ENCODE measurements around the gene PRR16. TPM values are rescaled to one million over a fixed set of nuclear protein-coding genes. Genes with fewer than 3 reads are reported as not detected.

The PRR16 gene
- total and polyA plus RNA-seq, 2 of the 13 experiments (the other 11 are each of a cell fraction or from before 2014, with no cell fraction given), result not detected

DNA sequence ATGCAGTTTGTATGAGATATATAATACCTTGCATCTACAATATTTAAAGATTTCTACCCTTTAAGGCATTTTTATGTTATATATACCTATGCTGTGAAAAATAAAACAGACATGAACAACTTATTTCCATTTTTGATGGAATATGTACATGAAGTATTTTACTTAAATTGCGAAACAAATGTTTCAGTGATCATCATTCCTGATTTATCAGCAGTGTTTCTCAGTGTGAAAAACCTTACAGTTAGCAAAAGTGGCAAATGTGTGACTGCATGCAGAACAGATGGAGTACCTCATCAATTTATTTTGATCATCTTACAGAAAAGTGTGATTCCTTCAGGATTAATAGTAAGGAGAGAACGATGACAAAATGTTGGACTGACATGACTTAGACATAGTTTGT is 43.1 kb downstream of the PRR16 start (continued):
- TF ChIP-seq, protein P1, sequence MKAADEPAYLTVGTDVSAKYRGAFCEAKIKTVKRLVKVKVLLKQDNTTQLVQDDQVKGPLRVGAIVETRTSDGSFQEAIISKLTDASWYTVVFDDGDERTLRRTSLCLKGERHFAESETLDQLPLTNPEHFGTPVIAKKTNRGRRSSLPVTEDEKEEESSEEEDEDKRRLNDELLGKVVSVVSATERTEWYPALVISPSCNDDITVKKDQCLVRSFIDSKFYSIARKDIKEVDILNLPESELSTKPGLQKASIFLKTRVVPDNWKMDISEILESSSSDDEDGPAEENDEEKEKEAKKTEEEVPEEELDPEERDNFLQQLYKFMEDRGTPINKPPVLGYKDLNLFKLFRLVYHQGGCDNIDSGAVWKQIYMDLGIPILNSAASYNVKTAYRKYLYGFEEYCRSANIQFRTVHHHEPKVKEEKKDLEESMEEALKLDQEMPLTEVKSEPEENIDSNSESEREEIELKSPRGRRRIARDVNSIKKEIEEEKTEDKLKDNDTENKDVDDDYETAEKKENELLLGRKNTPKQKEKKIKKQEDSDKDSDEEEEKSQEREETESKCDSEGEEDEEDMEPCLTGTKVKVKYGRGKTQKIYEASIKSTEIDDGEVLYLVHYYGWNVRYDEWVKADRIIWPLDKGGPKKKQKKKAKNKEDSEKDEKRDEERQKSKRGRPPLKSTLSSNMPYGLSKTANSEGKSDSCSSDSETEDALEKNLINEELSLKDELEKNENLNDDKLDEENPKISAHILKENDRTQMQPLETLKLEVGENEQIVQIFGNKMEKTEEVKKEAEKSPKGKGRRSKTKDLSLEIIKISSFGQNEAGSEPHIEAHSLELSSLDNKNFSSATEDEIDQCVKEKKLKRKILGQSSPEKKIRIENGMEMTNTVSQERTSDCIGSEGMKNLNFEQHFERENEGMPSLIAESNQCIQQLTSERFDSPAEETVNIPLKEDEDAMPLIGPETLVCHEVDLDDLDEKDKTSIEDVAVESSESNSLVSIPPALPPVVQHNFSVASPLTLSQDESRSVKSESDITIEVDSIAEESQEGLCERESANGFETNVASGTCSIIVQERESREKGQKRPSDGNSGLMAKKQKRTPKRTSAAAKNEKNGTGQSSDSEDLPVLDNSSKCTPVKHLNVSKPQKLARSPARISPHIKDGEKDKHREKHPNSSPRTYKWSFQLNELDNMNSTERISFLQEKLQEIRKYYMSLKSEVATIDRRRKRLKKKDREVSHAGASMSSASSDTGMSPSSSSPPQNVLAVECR (CRISPR knock-in tag; IDR thresholded peaks at IDR 0.05; ENCODE audit: borderline replicate concordance), result no peak
- no peak for TF ChIP-seq RELA (CRISPR knock-in tag; IDR thresholded peaks at IDR 0.05)
- no peak for TF ChIP-seq SCMH1 (CRISPR knock-in tag; IDR thresholded peaks at IDR 0.05; ENCODE audit: borderline replicate concordance)
- no peak for TF ChIP-seq ATF7-NPFF (CRISPR knock-in tag; IDR thresholded peaks at IDR 0.05; ENCODE audit: low read depth)
- TF ChIP-seq, protein P2, sequence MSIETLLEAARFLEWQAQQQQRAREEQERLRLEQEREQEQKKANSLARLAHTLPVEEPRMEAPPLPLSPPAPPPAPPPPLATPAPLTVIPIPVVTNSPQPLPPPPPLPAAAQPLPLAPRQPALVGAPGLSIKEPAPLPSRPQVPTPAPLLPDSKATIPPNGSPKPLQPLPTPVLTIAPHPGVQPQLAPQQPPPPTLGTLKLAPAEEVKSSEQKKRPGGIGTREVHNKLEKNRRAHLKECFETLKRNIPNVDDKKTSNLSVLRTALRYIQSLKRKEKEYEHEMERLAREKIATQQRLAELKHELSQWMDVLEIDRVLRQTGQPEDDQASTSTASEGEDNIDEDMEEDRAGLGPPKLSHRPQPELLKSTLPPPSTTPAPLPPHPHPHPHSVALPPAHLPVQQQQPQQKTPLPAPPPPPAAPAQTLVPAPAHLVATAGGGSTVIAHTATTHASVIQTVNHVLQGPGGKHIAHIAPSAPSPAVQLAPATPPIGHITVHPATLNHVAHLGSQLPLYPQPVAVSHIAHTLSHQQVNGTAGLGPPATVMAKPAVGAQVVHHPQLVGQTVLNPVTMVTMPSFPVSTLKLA (IDR thresholded peaks at IDR 0.05), result no peak
- no peak for TF ChIP-seq ZNF761 (CRISPR knock-in tag; conservative IDR thresholded peaks at IDR 0.05)

DNA sequence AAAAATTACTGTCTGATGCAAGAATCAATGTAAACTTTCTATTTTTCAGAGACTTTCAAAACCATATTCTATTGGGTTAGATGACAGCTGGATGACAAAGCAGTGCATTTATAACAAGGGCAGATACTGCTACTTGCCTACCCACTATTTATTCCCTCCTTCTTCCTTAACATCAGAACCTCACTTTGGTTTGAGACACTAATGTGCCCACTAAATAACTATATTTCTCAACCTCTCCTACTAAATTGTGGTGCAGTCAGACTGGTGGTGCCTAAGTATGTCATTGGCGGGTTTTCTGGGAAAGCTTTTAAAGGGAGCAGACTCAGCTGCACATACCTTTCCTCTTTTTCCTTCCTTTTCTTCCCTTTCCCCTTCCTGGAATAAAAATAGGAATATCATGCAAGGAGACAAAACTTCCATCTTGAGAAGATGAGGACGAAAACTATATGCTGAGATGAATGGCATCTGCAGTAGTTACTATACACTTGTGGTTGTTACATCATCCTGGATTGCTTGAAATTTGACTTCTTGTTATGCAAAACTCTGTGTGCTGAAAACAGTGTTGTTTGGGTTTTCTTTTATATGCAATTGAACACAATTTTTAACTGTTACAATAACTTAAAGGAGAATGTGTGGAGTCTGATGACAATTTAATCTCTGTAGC is 43.8 kb downstream of the PRR16 start:
- DNase-seq (ENCODE audit: low spot score), result no peak
- Histone ChIP-seq H3K4me3 (replicated peaks in 1 of 3; ENCODE audit: insufficient read depth in 1 of 3, low read depth in 2 of 3, low read length in 3 of 3) (no peak overlapping the region), H3K79me2 (ENCODE audit: insufficient read depth, low read length) (no peaks in the 10 kb centered on the region), H3K27ac (ENCODE audit: extremely low read length, insufficient read depth, low read length) (no peak overlapping the region), H3K36me3 (replicated peaks in 1 of 2; ENCODE audit: control insufficient read depth in 1 of 2, insufficient read depth in 2 of 2, low read length in 2 of 2) (no peaks in the 10 kb centered on the region), H3K9me3 (ENCODE audit: low read length) (no peaks in the 10 kb centered on the region), H3K27me3 (ENCODE audit: control insufficient read depth in 1 of 2, insufficient read depth in 2 of 2, low read length in 2 of 2) (no peaks in the 10 kb centered on the region), H3K4me2 (ENCODE audit: low read depth, low read length) (no peak overlapping the region), H4K20me1 (ENCODE audit: insufficient read depth, low read length) (no peaks in the 10 kb centered on the region), H2AFZ (ENCODE audit: low read length) (no peak overlapping the region), H3K4me1 (ENCODE audit: insufficient read depth, low read length) (no peaks in the 10 kb centered on the region), H3K9ac (ENCODE audit: insufficient read depth, low read depth, low read length) (no peak overlapping the region)
- no TSS peak for BruUV-seq (replicated peaks)
- in situ Hi-C loops (cut with HindIII; ENCODE audit: extremely low pct_ligation_motif_present, low pct_unique_long_range_greater_than_20kb) (no loop called here), intact Hi-C loops (cut with micrococcal nuclease; ENCODE audit: unreplicated experiment) (no loop called here)
- 1% methylated on average over 2 of the region's 2 CpGs for WGBS (ENCODE audit: low lambda C conversion rate)
- ATAC-seq, result no peak
- ChIA-PET POLR2A (no interaction called here), CTCF (ENCODE audit: low intra/inter-chr PET ratio, low total read pairs) (no interaction called here)
- FAIRE-seq, result no peak
- no peak for TF ChIP-seq IKZF4 (CRISPR knock-in tag; IDR thresholded peaks at IDR 0.05; ENCODE audit: borderline replicate concordance, low read depth, not compliant biosample characterization)
- no peak for TF ChIP-seq SIX4 (CRISPR knock-in tag; IDR thresholded peaks at IDR 0.05)
- TF ChIP-seq HES4 (CRISPR knock-in tag; IDR thresholded peaks at IDR 0.05; ENCODE audit: borderline replicate concordance), result no peak
- TF ChIP-seq ZNF616 (CRISPR knock-in tag; IDR thresholded peaks at IDR 0.05; ENCODE audit: low read depth), result no peak
- no peak for TF ChIP-seq AHR (CRISPR knock-in tag; IDR thresholded peaks at IDR 0.05)
- TF ChIP-seq ZSCAN20 (CRISPR knock-in tag; IDR thresholded peaks at IDR 0.05; ENCODE audit: borderline replicate concordance), result no peak
- TF ChIP-seq, protein P3, sequence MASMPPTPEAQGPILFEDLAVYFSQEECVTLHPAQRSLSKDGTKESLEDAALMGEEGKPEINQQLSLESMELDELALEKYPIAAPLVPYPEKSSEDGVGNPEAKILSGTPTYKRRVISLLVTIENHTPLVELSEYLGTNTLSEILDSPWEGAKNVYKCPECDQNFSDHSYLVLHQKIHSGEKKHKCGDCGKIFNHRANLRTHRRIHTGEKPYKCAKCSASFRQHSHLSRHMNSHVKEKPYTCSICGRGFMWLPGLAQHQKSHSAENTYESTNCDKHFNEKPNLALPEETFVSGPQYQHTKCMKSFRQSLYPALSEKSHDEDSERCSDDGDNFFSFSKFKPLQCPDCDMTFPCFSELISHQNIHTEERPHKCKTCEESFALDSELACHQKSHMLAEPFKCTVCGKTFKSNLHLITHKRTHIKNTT (CRISPR knock-in tag; IDR thresholded peaks at IDR 0.05), result no peak
- TF ChIP-seq MXD4 (CRISPR knock-in tag; IDR thresholded peaks at IDR 0.05), result no peak
- TF ChIP-seq RELA (CRISPR knock-in tag; IDR thresholded peaks at IDR 0.05), result no peak
- no peak for TF ChIP-seq DMAP1 (CRISPR knock-in tag; IDR thresholded peaks at IDR 0.05)
- TF ChIP-seq JUNB (CRISPR knock-in tag; IDR thresholded peaks at IDR 0.05; ENCODE audit: borderline replicate concordance), result no peak
- no peak for TF ChIP-seq ZKSCAN1 (IDR thresholded peaks at IDR 0.05; ENCODE audit: low read length)
- TF ChIP-seq ZNF777 (CRISPR knock-in tag; IDR thresholded peaks at IDR 0.05), result no peak
